HUES6 (cell line): ENCODE measurements around the gene ZFYVE28.

Source experiments
- H3K27ac ChIP-seq: 2 replicates; pipeline ENCODE4 v1.7.0; 2013; ENCODE audit warnings: low read depth, mild to moderate bottlenecking, low read length, inconsistent platforms
- H3K27me3 ChIP-seq: 2 replicates; pipeline ENCODE4 v1.6.1; 2013; ENCODE audit warnings: low read length; ENCODE audit not compliant: control insufficient read depth, insufficient read depth
- H3K36me3 ChIP-seq: 2 replicates; pipeline ENCODE4 v1.6.1; 2013; ENCODE audit warnings: low read length; ENCODE audit not compliant: control insufficient read depth, insufficient read depth
- H3K4me1 ChIP-seq: 2 replicates; pipeline ENCODE4 v1.6.1; 2013; ENCODE audit warnings: low read length; ENCODE audit not compliant: control insufficient read depth, insufficient read depth
- H3K4me3 ChIP-seq: 2 replicates; pipeline ENCODE4 v1.5.1; 2013; ENCODE audit warnings: low read depth, low read length
- H3K9ac ChIP-seq: one replicate; pipeline ENCODE4 v1.6.1; 2013; ENCODE audit warnings: mild to moderate bottlenecking, low read length
- H3K9me3 ChIP-seq: 2 replicates; pipeline ENCODE4 v1.6.1; 2013; ENCODE audit warnings: low read depth, low read length; ENCODE audit not compliant: control insufficient read depth, insufficient read depth

Gene ZFYVE28

DNA sequence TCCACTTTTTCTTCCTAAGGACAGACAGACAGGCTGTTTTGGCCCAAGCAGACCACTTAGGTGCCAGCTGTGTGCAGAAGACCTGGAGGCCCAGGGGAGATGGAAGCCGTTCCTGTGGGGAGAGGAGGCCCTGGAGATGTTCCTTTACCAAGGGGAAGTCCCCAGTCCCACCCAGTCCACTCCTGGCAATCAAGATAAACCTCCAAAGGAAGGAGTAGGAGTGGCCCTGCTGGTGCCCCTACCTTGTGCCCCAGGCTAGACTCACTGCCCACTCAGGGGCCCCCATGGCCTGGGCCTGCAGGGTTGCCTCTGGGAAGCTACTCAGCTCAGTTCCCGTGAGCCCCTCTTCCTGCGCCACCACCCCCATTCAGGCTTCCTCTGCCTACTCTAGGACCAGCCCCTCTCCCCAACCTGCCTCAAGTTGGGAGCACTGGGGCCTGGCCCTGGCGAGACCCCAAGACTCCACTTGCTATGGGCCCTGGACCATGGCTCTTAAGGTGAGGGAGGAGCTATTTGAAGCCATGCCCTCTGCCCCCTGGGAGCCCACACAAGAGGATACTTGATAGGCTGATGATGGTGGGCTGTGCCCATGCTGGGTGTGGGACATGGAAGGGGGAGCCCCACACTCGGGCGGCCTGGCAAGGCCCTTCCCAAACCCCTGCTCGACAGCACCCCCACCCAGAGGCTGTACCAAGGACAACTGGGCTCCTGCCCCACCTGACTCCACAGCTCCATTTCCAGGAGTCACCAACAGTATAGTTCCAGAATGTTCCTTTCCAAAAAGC, 25.7 kb upstream of the ZFYVE28 start:
- H3K36me3 ChIP-seq: no peaks in the 10 kb centered on the region
- H3K27ac ChIP-seq: no peak overlapping the region
- no peaks in the 10 kb centered on the region for H3K9me3 ChIP-seq
- no peak overlapping the region for H3K9ac ChIP-seq
- H3K4me1 ChIP-seq: peaks cover 6% of the 10 kb centered on the region
- no peaks in the 10 kb centered on the region; the same call in 1 of the 2 replicates for H3K27me3 ChIP-seq
- no peak overlapping the region for H3K4me3 ChIP-seq

DNA sequence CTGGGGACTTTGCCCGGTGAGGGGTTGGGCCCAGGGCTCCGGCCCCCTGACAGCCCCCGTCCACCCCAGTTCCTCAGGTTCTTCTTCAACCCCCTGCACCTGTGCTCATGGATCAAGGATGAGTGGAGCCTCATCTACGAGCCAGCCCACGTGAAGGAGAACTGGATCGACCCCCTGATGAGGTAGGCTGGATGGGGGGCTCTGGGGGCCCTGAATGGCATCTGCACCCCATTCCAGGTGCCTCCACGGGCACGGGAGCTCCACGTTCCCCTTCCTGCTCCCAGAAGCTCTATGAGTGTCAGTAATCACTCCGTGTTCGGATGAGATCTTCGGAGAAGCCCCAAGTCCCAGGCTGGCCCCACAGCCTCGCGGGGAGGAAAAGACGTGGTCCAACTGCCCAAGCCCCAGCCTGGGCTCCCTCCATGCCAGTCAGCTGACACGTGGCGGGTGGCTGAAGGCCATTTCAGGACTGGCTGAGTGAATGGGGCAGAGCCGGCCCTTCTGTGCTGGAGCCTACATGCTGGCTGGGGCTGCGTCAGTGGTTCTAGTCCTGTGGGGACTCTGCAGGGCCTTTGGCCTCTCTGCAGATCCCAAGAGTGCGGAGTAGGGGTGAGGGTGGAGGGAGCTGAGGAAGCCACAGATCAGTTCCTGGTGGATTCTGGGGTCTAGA, 24.8 kb upstream of the ZFYVE28 start:
- Histone ChIP-seq H3K4me1 (peaks cover 6% of the 10 kb centered on the region), H3K27me3 (no peaks in the 10 kb centered on the region; the same call in 1 of the 2 replicates), H3K9me3 (no peaks in the 10 kb centered on the region), H3K36me3 (no peaks in the 10 kb centered on the region), H3K27ac (no peak overlapping the region), H3K9ac (no peak overlapping the region), H3K4me3 (no peak overlapping the region)

DNA sequence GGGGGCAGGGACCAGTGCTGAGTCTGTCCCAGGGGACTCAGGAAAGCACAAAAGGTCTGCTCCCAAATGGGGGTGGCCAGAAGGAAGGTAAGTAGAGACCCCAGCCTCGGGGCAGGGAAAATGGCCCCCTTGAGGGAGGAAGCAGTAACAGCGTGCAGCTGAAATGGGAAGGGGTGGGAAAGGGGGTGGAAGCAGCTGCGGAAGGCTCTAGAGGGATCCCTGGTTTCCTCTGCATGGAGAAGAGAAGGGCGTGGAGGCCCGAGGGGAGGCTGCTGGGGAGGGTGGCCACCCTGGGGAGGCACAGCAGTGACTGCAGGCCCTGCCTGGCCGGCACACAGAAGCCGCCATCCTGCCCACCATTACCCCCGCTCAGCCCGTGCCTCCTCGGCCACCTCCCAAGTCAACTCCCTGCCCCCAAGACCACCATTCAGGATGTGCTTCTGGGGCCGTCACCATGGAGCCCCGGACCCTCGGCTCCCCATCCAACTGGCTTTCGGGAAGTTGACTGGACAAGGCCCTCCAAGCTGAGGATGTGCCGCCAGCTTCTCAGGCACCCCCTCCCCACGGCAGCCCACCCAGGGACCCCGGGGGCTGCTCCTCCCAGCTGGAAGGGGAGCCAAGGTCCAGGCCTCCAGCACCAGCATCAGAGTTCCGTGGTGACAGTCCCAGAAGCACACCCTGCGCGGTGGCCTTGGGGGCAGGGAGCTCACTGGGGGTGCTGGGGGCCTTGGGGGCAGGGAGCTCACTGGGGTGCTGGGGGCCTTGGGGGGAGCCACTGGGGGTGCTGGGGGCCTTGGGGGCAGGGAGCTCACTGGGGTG, 23.9 kb upstream of the ZFYVE28 start:
- Histone ChIP-seq H3K27me3 (no peaks in the 10 kb centered on the region; the same call in 1 of the 2 replicates), H3K36me3 (no peaks in the 10 kb centered on the region), H3K27ac (no peak overlapping the region), H3K9ac (no peak overlapping the region), H3K4me3 (no peak overlapping the region), H3K9me3 (no peaks in the 10 kb centered on the region), H3K4me1 (peaks cover 6% of the 10 kb centered on the region)

DNA sequence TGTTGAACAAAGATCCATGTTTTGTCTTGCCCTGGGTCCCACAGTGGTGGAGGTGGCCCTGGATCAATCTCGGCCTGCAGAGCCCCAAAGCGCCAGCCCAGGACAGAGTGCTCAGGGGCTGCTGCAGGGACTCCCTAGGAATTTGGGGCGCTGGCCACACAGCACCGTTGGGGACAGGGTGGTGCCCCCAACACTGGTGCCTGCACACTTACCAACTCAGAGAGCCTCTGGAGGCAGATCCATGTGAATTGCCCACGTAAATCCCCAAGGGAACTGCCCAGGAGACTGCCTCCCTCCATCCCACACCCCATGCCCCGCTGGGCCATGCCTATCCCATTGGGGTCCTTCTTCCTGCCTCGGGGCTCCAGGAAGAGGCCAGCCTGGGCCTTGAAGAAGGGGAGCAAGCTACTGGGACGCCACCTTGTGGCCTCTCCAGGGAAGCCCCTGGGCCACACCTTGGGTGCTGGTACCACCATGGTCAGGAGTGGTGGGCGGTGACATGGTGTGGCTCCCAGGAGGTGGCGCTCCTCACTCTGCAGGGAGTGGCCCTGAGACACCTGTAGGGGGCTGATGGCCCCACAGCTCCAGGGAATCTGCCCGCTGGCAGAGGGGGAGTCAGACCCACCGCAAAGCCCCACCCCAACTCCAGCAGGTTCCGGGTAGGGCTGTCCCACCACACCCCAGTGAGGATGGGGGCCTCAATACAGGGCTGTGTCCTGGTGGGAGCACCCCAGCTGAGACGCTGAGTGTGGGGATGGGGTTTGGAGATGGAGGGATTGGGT, 23.1 kb upstream of the ZFYVE28 start:
- Histone ChIP-seq H3K36me3 (no peaks in the 10 kb centered on the region), H3K4me1 (peaks cover 6% of the 10 kb centered on the region), H3K9me3 (no peaks in the 10 kb centered on the region), H3K27me3 (no peaks in the 10 kb centered on the region), H3K9ac (no peak overlapping the region), H3K4me3 (no peak overlapping the region), H3K27ac (no peak overlapping the region)

DNA sequence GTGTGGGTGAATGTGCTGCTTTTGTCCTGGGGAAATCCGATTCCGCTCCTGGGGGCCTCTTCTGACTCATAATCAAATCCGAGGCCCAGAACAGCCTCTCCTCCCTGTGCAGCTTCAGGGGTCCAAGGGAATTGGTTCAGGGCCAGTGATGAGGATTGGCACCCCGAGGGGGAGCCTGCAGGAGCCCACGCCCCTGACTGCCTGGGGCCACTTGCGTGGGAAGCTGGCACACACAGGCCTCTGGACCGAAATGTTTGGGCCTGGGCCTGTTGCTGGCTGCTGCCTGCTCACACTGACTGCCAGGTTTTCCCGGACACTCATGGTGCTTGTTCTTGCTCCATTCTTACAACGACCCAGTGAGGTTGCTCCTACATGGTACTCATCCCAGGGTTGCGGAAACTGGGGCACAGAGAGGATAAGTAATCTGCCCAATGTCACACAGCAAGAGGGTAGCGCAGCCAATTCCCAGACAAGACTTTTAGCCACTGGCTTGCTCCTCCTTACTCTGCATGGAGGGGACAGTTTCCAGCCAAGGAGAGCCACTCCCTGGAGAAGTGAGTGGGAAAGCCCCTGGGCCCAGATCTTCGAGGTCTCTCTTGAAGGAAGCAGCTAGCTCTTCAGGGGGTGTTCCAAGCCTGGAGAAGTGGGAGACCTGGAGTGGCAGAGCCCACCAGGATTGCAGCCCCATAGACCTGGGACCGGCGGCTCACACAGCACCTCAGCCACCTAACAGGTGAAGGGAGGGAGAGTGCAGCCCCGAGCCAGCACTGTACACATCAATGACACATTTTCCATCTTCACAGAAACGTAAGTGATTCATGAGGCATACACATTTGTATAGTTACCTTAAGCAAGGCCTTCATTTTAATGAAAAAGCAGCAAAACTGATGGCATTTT, 20.6 kb upstream of the ZFYVE28 start:
- Histone ChIP-seq H3K27me3 (no peaks in the 10 kb centered on the region), H3K4me3 (no peak overlapping the region), H3K9me3 (no peaks in the 10 kb centered on the region), H3K4me1 (peaks cover 6% of the 10 kb centered on the region), H3K9ac (no peak overlapping the region), H3K36me3 (no peaks in the 10 kb centered on the region), H3K27ac (no peak overlapping the region)

DNA sequence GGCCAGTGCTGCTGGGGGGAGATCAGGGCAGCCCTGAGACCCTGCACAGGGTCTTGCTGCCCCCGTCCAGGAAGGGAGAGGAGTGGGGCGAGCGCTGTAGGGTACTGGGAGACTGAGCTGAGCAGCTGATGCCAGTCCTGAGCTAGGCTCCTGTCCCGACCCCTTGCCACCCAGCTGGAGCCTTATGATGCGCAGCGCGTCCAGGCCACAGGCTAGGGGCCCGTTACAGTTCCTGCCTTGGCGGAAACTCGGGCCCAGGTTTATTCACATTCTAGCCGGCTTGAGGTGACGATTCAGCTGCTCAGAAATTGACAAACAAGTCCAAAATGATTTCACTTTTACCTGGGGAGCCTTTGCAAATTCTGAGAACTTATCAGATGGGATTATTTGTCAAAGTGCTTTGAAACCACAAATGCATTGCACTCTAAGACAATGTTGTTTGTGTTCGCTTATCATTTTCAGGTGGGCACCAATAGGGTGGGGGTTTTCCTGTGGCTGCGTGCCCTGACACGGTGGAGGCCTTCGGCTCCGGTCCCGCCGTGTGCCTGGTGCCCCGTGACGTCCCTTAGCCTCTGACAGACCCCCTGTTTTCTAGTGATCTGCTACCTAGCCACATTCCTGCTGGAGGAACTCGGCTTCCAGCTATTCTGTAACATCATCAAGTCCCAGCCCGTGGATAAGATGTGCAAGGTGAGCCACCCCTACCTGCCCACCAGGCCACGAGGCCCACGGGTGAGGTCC, 19.2 kb upstream of the ZFYVE28 start:
- Histone ChIP-seq H3K9ac (no peak overlapping the region), H3K27ac (no peak overlapping the region), H3K4me3 (no peak overlapping the region), H3K27me3 (no peaks in the 10 kb centered on the region), H3K4me1 (peaks cover 15% of the 10 kb centered on the region), H3K9me3 (no peaks in the 10 kb centered on the region), H3K36me3 (no peaks in the 10 kb centered on the region)

DNA sequence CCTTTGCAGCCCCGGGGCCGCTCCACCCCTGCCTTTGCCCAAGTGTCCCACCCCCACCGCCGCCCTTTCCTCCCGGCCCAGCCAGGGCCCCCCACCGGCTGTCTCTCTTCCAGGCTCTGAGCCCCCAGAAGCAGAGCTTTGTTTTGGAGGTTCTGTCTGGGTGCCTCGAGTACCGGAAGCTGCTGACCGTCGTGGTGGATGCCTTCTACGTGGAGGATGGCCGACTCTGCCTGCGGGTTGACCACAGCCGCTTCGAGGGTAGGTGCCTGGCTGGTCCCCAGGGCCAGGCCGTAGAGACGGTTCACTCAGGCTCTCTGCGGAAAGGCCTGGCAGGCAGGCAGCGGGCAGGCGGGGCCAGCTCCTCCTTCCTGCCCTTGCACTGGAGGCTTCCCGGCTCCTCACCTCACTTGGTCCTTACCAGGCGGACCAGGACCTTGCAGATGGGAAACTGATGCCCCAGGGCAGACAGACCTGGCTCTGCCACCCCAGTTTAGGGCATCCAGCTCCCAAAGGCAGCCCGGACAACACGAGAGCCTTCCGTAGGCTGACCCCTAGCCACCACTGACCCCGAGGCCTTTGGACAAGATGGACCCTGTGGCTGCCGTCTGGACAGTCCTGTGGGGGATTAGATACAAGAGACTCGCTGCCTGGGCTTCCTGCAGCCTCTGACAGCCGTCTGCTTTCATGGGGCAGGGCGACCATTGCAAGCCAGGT, 18.5 kb upstream of the ZFYVE28 start:
- H3K4me3 ChIP-seq: no peak overlapping the region
- no peak overlapping the region for H3K27ac ChIP-seq
- H3K9ac ChIP-seq: no peak overlapping the region
- no peaks in the 10 kb centered on the region for H3K36me3 ChIP-seq
- peaks cover 11% of the 10 kb centered on the region for H3K4me1 ChIP-seq
- no peaks in the 10 kb centered on the region for H3K27me3 ChIP-seq
- H3K9me3 ChIP-seq: 0 out of 2 replicates have a peak, but pooled peaks cover 2% of the 10 kb centered on the region

DNA sequence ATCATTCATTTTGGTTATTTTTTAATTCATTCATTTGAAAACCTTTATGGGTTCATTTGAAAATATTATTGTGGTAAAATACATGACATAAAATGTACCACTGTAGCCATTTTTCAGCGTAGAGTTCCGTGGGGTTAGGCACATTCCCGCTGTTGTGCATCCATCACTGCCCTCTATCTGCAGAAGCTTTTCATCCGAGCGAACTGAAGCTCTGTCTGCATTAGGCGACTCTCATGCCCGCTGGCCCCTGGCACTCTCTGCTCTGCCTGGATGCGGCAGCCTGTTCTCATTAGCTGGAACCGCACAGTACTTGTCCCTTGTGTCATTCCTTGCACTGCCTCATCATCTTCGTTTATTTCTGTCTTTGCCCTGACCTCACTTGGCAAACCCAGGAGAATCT, 17.9 kb upstream of the ZFYVE28 start:
- Histone ChIP-seq H3K4me3 (no peak overlapping the region), H3K9me3 (0 out of 2 replicates have a peak, but pooled peaks cover 3% of the 10 kb centered on the region), H3K4me1 (peaks cover 10% of the 10 kb centered on the region; the same call in 1 of the 2 replicates), H3K27me3 (no peaks in the 10 kb centered on the region), H3K27ac (no peak overlapping the region), H3K36me3 (no peaks in the 10 kb centered on the region), H3K9ac (no peak overlapping the region)

DNA sequence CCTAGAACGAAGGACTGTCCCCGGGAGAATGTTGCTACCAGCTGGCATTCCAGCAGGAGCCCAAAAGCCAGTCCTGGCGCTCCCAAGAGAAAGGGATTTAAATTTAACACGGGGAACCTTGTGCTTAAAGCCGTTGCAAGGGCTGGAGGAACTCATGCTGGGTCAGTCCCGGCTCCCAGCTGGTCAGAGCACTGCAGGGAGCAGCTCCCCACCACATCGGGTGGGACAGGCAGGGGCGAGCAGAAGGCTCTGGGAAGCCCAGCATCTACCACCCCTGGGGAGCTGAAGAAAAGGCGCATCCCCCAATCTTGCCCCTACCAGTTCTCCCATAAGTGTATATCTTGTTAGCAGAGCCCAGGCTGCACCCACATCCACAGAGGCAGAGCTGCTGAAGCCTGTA, 16.0 kb upstream of the ZFYVE28 start:
- no peaks in the 10 kb centered on the region for H3K36me3 ChIP-seq
- H3K4me1 ChIP-seq: peaks cover 10% of the 10 kb centered on the region; the same call in 1 of the 2 replicates
- H3K9ac ChIP-seq: no peak overlapping the region
- H3K27me3 ChIP-seq: no peaks in the 10 kb centered on the region
- H3K9me3 ChIP-seq: 0 out of 2 replicates have a peak, but pooled peaks cover 3% of the 10 kb centered on the region
- no peak overlapping the region for H3K4me3 ChIP-seq
- no peak overlapping the region for H3K27ac ChIP-seq
